SK-N-SH treated with all-trans-retinoic acid at 6 μM for 48 hours (cell line): Measurements from ENCODE around the gene DNAJC3.
"Not testable (repeated sequence)": the region's sequence is repeated elsewhere in the genome, so short reads cannot be mapped to it uniquely, and the experiment has no call there.

Experiments used
- ARNTL ChIP-seq: fragments of 450-650 bp; formaldehyde crosslinking; IDR thresholded peaks from 2 replicates; pipeline ENCODE4 v1.5.0; 2020; ENCODE audit warnings: low read depth, mild to moderate bottlenecking, moderate library complexity, borderline replicate concordance
- PPARA ChIP-seq: fragments of 250-450 bp; sonication (Bioruptor Pico); IDR thresholded peaks from 2 replicates; pipeline ENCODE4 v1.5.0; 2020; ENCODE audit warnings: mild to moderate bottlenecking, borderline replicate concordance
- RARB ChIP-seq: fragments of 250-450 bp; sonication (Bioruptor Pico); IDR thresholded peaks from 2 replicates; pipeline ENCODE4 v1.8.0; 2021; ENCODE audit warnings: mild to moderate bottlenecking, moderate library complexity
- SNAI2 ChIP-seq: fragments of 250-450 bp; sonication (Bioruptor Pico); IDR thresholded peaks from 2 replicates; pipeline ENCODE4 v1.5.0; 2020; ENCODE audit warnings: mild to moderate bottlenecking, moderate library complexity
- TOX ChIP-seq: fragments of 250-450 bp; sonication (Bioruptor Pico); IDR thresholded peaks from 2 replicates; pipeline ENCODE4 v1.8.0; 2021; ENCODE audit warnings: mild to moderate bottlenecking, moderate library complexity, borderline replicate concordance
- ZC3H10 ChIP-seq: fragments of 250-450 bp; sonication (Bioruptor Pico); IDR thresholded peaks from 2 replicates; pipeline ENCODE4 v1.5.1; 2021; ENCODE audit warnings: mild to moderate bottlenecking, moderate library complexity
- ZFP3 ChIP-seq: fragments of 250-450 bp; sonication (Bioruptor Pico); IDR thresholded peaks from 2 replicates; pipeline ENCODE4 v1.5.0; 2020; ENCODE audit warnings: mild to moderate bottlenecking, moderate library complexity
- ZFP30 ChIP-seq: fragments of 450-650 bp; formaldehyde crosslinking; IDR thresholded peaks from 2 replicates; pipeline ENCODE4 v1.5.0; 2022; ENCODE audit warnings: mild to moderate bottlenecking, moderate library complexity
- ZNF70 ChIP-seq: fragments of 450-650 bp; formaldehyde crosslinking; IDR thresholded peaks from 2 replicates; pipeline ENCODE4 v1.5.0; 2020; ENCODE audit warnings: mild to moderate bottlenecking, moderate library complexity
- TF ChIP-seq, protein P1 (sequence below): fragments of 250-450 bp; sonication (Bioruptor Pico); IDR thresholded peaks from 2 replicates; pipeline ENCODE4 v1.5.1; 2020; ENCODE audit warnings: low read depth, mild to moderate bottlenecking, moderate library complexity
- TF ChIP-seq, protein P2 (sequence below): fragments of 250-450 bp; sonication (Bioruptor Pico); IDR thresholded peaks from 2 replicates; pipeline ENCODE4 v1.5.1; 2021; ENCODE audit warnings: mild to moderate bottlenecking, moderate library complexity
- TF ChIP-seq, protein P3 (sequence below): fragments of 250-450 bp; sonication (Bioruptor Pico); IDR thresholded peaks from 2 replicates; pipeline ENCODE4 v1.8.0; 2020; ENCODE audit warnings: mild to moderate bottlenecking, moderate library complexity, borderline replicate concordance

DNA sequence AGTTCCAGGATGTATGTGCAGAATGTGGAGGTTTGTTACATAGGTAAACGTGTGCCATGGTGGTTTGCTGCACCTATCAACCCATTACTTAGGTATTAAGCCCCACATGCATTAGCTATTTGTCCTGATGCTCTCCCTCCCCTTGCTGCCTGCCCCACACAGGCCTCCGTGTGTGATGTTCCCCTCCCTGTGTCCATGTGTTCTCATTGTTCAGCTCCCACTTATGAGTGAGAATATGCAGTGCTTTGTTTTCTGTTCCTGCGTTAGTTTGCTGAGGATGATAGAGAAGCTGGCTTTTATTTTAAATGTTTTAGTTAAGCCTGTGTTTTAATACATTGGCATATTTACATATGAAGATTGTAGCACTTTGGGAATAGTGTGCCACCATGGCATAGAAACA lies 85.7 kb downstream of the DNAJC3 start:
- TF ChIP-seq PPARA (CRISPR knock-in tag); TOX; SNAI2 (CRISPR knock-in tag); RARB (CRISPR knock-in tag); ZC3H10 (CRISPR knock-in tag); ZNF70 (CRISPR knock-in tag); ZFP30; ARNTL; ZFP3: not testable (repeated sequence)
- TF ChIP-seq, protein P1, sequence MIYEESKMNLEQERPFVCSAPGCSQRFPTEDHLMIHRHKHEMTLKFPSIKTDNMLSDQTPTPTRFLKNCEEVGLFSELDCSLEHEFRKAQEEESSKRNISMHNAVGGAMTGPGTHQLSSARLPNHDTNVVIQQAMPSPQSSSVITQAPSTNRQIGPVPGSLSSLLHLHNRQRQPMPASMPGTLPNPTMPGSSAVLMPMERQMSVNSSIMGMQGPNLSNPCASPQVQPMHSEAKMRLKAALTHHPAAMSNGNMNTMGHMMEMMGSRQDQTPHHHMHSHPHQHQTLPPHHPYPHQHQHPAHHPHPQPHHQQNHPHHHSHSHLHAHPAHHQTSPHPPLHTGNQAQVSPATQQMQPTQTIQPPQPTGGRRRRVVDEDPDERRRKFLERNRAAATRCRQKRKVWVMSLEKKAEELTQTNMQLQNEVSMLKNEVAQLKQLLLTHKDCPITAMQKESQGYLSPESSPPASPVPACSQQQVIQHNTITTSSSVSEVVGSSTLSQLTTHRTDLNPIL (CRISPR knock-in tag), result not testable (repeated sequence)
- TF ChIP-seq, protein P2, sequence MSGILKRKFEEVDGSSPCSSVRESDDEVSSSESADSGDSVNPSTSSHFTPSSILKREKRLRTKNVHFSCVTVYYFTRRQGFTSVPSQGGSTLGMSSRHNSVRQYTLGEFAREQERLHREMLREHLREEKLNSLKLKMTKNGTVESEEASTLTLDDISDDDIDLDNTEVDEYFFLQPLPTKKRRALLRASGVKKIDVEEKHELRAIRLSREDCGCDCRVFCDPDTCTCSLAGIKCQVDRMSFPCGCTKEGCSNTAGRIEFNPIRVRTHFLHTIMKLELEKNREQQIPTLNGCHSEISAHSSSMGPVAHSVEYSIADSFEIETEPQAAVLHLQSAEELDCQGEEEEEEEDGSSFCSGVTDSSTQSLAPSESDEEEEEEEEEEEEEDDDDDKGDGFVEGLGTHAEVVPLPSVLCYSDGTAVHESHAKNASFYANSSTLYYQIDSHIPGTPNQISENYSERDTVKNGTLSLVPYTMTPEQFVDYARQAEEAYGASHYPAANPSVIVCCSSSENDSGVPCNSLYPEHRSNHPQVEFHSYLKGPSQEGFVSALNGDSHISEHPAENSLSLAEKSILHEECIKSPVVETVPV (CRISPR knock-in tag), result not testable (repeated sequence)
- TF ChIP-seq, protein P3, sequence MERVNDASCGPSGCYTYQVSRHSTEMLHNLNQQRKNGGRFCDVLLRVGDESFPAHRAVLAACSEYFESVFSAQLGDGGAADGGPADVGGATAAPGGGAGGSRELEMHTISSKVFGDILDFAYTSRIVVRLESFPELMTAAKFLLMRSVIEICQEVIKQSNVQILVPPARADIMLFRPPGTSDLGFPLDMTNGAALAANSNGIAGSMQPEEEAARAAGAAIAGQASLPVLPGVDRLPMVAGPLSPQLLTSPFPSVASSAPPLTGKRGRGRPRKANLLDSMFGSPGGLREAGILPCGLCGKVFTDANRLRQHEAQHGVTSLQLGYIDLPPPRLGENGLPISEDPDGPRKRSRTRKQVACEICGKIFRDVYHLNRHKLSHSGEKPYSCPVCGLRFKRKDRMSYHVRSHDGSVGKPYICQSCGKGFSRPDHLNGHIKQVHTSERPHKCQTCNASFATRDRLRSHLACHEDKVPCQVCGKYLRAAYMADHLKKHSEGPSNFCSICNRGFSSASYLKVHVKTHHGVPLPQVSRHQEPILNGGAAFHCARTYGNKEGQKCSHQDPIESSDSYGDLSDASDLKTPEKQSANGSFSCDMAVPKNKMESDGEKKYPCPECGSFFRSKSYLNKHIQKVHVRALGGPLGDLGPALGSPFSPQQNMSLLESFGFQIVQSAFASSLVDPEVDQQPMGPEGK (CRISPR knock-in tag), result not testable (repeated sequence)
